Right hindlimb (tissue), 1 donor: ENCODE data around the gene TLR6.
"Not testable (repeated sequence)": the region's sequence is repeated elsewhere in the genome, so short reads cannot be mapped to it uniquely, and the experiment has no call there.

ENCODE experiments used
- DNase-seq: peaks from one replicate; pipeline ENCODE4 v3.0.0-alpha.2; 2018

Gene TLR6

DNA sequence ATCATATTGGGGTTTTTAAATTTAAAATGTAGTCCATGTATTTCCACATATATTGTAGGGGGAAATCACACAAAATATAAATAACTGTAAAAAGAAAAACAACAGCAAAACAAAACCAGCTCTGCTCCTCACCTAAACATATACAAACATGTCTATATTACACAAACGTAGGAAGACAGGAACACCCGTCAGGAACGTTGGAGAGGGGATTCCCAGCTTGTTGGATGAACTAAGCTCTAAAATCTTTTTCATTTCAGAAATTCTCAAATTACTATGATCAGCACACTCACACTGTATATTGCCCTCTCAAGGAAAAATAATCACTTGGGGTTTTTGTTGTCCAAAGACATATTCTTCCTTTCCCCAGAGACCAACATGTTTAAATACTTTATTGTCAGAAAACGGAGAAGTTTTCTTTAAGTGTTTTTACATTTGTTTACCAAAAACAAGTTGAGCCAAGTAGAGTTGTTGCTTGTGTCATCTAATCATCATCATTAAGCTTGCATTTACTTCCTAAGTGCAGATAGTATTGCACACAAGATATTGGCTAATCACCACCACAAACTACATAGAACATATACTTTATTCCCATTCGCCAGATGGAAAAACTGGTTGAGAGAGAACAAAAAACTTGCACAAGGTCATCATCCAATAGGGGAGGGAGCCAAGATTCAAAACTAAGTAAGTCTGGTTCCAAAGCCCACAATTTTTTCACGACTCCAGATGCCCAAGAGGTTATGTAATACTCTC lies 71.4 kb downstream of the TLR6 start:
- no peak for DNase-seq

- DNase-seq = no peak
Measured at GRCh38 chr4:38784141-38784540, 72.5 kb downstream of the TLR6 start.

- DNase-seq = no peak
Measured at GRCh38 chr4:38783109-38783460, 73.5 kb downstream of the TLR6 start.

DNA sequence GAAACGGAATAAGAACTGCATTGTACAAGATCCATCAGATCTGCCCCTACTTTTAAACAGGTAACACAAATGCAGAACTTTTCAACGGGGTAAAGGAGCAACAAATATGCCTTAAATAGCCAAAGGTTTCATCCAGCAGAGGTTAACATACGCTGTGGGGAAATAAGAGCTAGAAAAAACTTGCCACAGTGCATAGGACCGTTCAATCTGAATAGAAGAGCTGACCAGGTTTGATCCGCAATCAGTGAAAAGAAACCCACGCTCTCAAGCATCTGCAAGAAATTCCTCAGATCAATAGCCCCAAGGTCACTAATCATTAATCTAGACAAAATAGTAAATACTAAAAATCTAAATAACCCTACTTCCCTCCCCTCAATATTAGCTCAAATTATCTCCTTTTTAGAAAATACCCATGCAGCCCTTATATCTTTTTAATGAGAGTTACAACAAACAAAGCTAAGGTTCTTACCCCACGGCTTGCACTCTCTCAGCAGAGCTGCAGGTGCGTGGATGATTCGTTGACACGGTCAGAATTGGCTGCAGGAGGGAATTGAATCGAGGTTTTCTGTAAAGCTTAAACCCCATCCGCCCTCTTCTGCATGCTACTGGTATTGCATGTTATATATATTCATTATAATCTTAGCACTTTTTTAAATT lies 74.0 kb downstream of the TLR6 start, which contains the start of gene TLR10:
TSS of gene TLR10 (minus strand) at position 539 of the 657 bp plus-strand sequence. CDS start 7,400 bp downstream, outside the sequence.
- DNase-seq = no peak

DNA sequence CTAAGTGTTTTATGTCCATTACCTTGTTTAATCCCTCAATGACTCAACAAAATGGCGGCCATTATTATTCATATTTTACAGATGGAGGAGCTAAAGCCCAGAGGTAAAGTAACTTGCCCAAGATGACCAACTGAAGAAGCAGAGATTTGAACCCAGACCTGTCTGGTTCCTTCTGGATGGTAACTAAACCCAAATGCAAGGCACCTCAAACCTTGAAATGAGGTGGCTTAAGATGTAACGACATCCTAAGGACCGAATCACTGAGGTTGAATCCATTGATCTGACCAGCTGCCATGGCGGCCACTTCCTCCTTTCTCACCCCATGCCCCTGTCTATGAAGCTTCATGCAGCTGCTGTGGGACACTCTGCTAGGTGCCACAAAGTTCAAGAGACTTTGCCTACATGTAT lies 74.8 kb downstream of the TLR6 start:
- no peak for DNase-seq

GRCh38 chr4:38780833-38781484 lies 75.7 kb downstream of the TLR6 start:
- no peak for DNase-seq

- no peak for DNase-seq
Measured at GRCh38 chr4:38779790-38780189, 76.8 kb downstream of the TLR6 start.

- DNase-seq = not testable (repeated sequence)
Measured at GRCh38 chr4:38777925-38778324, 78.7 kb downstream of the TLR6 start.

DNA sequence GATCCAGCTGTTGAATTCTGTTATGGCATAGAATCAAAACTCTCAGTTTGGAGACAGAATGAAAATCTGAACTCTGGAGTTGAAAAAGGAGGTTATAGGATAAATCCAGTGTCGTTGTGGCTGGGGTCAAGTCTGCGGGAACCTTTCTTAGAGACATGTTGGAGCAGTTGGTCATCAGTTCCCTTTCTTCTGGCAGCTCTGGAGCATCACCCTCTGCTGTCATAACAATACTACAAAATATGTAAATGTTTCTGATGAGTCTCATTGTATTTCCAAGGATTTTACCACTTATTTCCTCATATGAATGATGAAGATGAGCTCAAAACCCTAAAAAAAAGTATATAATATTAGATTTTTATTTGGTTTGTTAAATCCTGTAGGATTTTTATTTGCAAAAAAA lies 81.3 kb downstream of the TLR6 start:
- no peak for DNase-seq

GRCh38 chr4:38774181-38774955 lies 82.2 kb downstream of the TLR6 start:
- DNase-seq = no peak
